A549 (cell line): ENCODE data around the gene MSI2. TPM values are rescaled to one million over a fixed set of nuclear protein-coding genes. Genes with fewer than 3 reads are reported as not detected.

Experiments
- ATAC-seq, 2 experiments: fragments of 200-7000 bp in 1 of 2; fragments of >200 bp in 1 of 2; cut with Nextera tagmentation in 1 of 2; cut with Tn5 transposase in 1 of 2; 3 replicates each; pipeline versions ENCODE4 v1.8.0 to v1.9.1; 2018 to 2020; ENCODE audit warnings: mild to moderate bottlenecking in 1 of 2, moderate library complexity in 1 of 2
- CTCF ChIA-PET: fragments of 300-600 bp; sonication (Branson Sonifier 250); formaldehyde crosslinking; extraction: SDS; loops from one replicate; lab custom pipeline; 2021; ENCODE audit warnings: antibody characterized with exemption, inconsistent platforms; lab: Yijun Ruan, JAX
- POLR2A ChIA-PET: fragments of 350-600 bp; formaldehyde crosslinking; extraction: SDS; loops from one replicate; lab custom pipeline; 2021; ENCODE audit warnings: antibody characterized with exemption, inconsistent platforms; lab: Yijun Ruan, JAX
- DNase-seq, 2 experiments: peaks; one replicate each; pipeline versions ENCODE4 v3.0.0 to v3.0.0-alpha.2; 2011 to 2016; ENCODE audit warnings: low read depth in 1 of 2, low spot score in 1 of 2
- FAIRE-seq: peaks from 2 replicates; lab custom pipeline; 2011; peaks lifted over from hg19 to GRCh38; lab: Jason Lieb, UNC
- H3K27ac ChIP-seq, 2 experiments: fragments of >200 bp; sonication (Bioruptor Twin); formaldehyde crosslinking; 3 replicates each; pipeline ENCODE4 v1.5.1; 2016 to 2017
- H3K4me1 ChIP-seq: fragments of >200 bp; sonication (Bioruptor Twin); formaldehyde crosslinking; 3 replicates; pipeline ENCODE4 v1.6.1; 2016
- H3K4me2 ChIP-seq: fragments of >200 bp; sonication (Bioruptor Twin); formaldehyde crosslinking; 3 replicates; pipeline ENCODE4 v1.6.1; 2016
- H3K4me3 ChIP-seq: fragments of >200 bp; sonication (Bioruptor Twin); formaldehyde crosslinking; 3 replicates; pipeline ENCODE4 v1.5.1; 2016
- H3K9me3 ChIP-seq: fragments of >200 bp; sonication (Bioruptor Twin); formaldehyde crosslinking; 3 replicates; pipeline ENCODE4 v1.6.1; 2016
- BHLHE40 ChIP-seq: IDR thresholded peaks from 2 replicates; pipeline ENCODE4 v1.6.1; 2012; ENCODE audit warnings: low read depth, low read length, inconsistent platforms
- CBX8 ChIP-seq: fragments of 200-600 bp; sonication (generic); IDR thresholded peaks from 2 replicates; pipeline ENCODE4 v1.6.1; 2016
- CHD2 ChIP-seq: fragments of 150-350 bp; IDR thresholded peaks from 2 replicates; pipeline ENCODE4 v1.6.1; 2014; ENCODE audit warnings: low read length; ENCODE audit not compliant: partially characterized antibody
- CHD4 ChIP-seq: fragments of 200-600 bp; sonication (generic); IDR thresholded peaks from 2 replicates; pipeline ENCODE4 v1.6.1; 2016; ENCODE audit warnings: antibody characterized with exemption, mild to moderate bottlenecking, borderline replicate concordance
- EHMT2 ChIP-seq: fragments of 200-600 bp; sonication (generic); IDR thresholded peaks from 2 replicates; pipeline ENCODE4 v1.6.1; 2016; ENCODE audit warnings: antibody characterized with exemption, low read depth, mild to moderate bottlenecking, moderate library complexity
- ESRRA ChIP-seq: fragments of 150-350 bp; IDR thresholded peaks from 2 replicates; pipeline ENCODE4 v1.6.1; 2014; ENCODE audit warnings: mild to moderate bottlenecking, low read length, borderline replicate concordance
- FOSB ChIP-seq: fragments of 250-450 bp; sonication (Bioruptor Pico); IDR thresholded peaks from 2 replicates; pipeline ENCODE4 v1.5.0; 2020; ENCODE audit warnings: mild to moderate bottlenecking, moderate library complexity
- HDAC2 ChIP-seq: fragments of 200-600 bp; sonication (generic); IDR thresholded peaks from 2 replicates; pipeline ENCODE4 v1.6.1; 2016
- HOXB13 ChIP-seq: fragments of 250-450 bp; sonication (Bioruptor Pico); IDR thresholded peaks from 2 replicates; pipeline ENCODE4 v1.5.0; 2020; ENCODE audit warnings: low read depth, mild to moderate bottlenecking, moderate library complexity
- HOXB5 ChIP-seq: fragments of 250-450 bp; sonication (Bioruptor Pico); IDR thresholded peaks from 2 replicates; pipeline ENCODE4 v1.5.0; 2020; ENCODE audit warnings: mild to moderate bottlenecking, moderate library complexity
- JUN ChIP-seq, 2 experiments: fragments of >200 bp; sonication (Bioruptor Twin); formaldehyde crosslinking; IDR thresholded peaks; 2 replicates in 1 of 2; 3 replicates in 1 of 2; pipeline ENCODE4 v1.6.1; 2016 to 2017
- MAFK ChIP-seq: fragments of 450-650 bp; IDR thresholded peaks from 2 replicates; pipeline ENCODE4 v1.6.1; 2014; ENCODE audit not compliant: partially characterized antibody
- MYC ChIP-seq: IDR thresholded peaks from 2 replicates; pipeline ENCODE4 v1.6.1; 2012; ENCODE audit warnings: mild to moderate bottlenecking, inconsistent platforms, low read length, improper control_type of control experiment, borderline replicate concordance
- NFE2L2 ChIP-seq: fragments of 150-350 bp; conservative IDR thresholded peaks from 2 replicates; pipeline ENCODE4 v1.6.1; 2014; ENCODE audit warnings: low read length
- NPAS2 ChIP-seq: fragments of 250-450 bp; sonication (Bioruptor Pico); IDR thresholded peaks from 2 replicates; pipeline ENCODE4 v1.8.0; 2022; ENCODE audit warnings: mild to moderate bottlenecking, moderate library complexity, borderline replicate concordance
- PBX3 ChIP-seq: IDR thresholded peaks from 2 replicates; pipeline ENCODE4 v1.6.1; 2012
- RAD21 ChIP-seq, 2 experiments: fragments of >200 bp in 1 of 2; sonication (Bioruptor Twin) in 1 of 2; formaldehyde crosslinking in 1 of 2; IDR thresholded peaks in 1 of 2; conservative IDR thresholded peaks in 1 of 2; 2 replicates in 1 of 2; 3 replicates in 1 of 2; pipeline ENCODE4 v1.6.1; 2012 to 2018; ENCODE audit warnings: inconsistent platforms in 1 of 2
- RNF2 ChIP-seq: fragments of 200-600 bp; sonication (generic); IDR thresholded peaks from 2 replicates; pipeline ENCODE4 v1.6.1; 2016; ENCODE audit warnings: low read depth, mild to moderate bottlenecking, antibody characterized with exemption, moderate library complexity, borderline replicate concordance
- SMC3 ChIP-seq: fragments of >200 bp; sonication (Bioruptor Twin); formaldehyde crosslinking; IDR thresholded peaks from 3 replicates; pipeline ENCODE4 v1.6.1; 2018; ENCODE audit warnings: inconsistent platforms
- SREBF2 ChIP-seq: fragments of 450-650 bp; IDR thresholded peaks from 2 replicates; pipeline ENCODE4 v1.6.1; 2014; ENCODE audit warnings: mild to moderate bottlenecking, moderate library complexity
- ZNF302 ChIP-seq: fragments of 250-450 bp; sonication (Bioruptor Pico); IDR thresholded peaks from 2 replicates; pipeline ENCODE4 v1.9.0; 2021; ENCODE audit warnings: inconsistent platforms, mild to moderate bottlenecking, moderate library complexity
- WGBS: methylation state at CpG from one replicate; pipeline ENCODE4 v1.1.6; 2017; ENCODE audit errors: missing lambda C conversion rate; 5-methylcytosine and 5-hydroxymethylcytosine counted together
- polyA plus RNA-seq, 4 experiments: library from polyadenylated mRNA; depleted of rRNA in 3 of 4; stranded (reverse); fragments of >200 nt; fragmentation: RNase III in 1 of 4; extraction: RNeasy Plus Mini Kit Qiagen cat#74134 plus additional on column Dnase treatment in 1 of 4; gene quantifications; 2 replicates in 3 of 4; 3 replicates in 1 of 4; pipeline ENCODE4 v1.2.3, GENCODE V29; 2011 to 2017
- TF ChIP-seq, protein P1 (sequence below): fragments of >200 bp; sonication (Bioruptor Twin); formaldehyde crosslinking; IDR thresholded peaks from 3 replicates; pipeline ENCODE4 v1.5.1; 2016
- TF ChIP-seq, protein P2 (sequence below): IDR thresholded peaks from 2 replicates; pipeline ENCODE4 v1.6.1; 2012
- TF ChIP-seq, protein P3 (sequence below): fragments of 450-650 bp; IDR thresholded peaks from 2 replicates; pipeline ENCODE4 v1.6.1; 2014; ENCODE audit warnings: antibody characterized with exemption

The MSI2 gene
- polyA plus RNA-seq, 2 of the 4 experiments (the other 2 are of a cell fraction): 43.6 to 44.4 TPM

- ChIA-PET POLR2A (no interaction called here), CTCF (interaction anchor here (0.6 to 2.9 kb wide), 3 partner anchors 19 to 485 kb away, joined by 3 to 12 read pairs (median 4); no protein-coding TSS in a partner anchor)
- Histone ChIP-seq H3K4me3 (no peak overlapping the region), H3K4me2 (no peak overlapping the region), H3K27ac (no peak overlapping the region), H3K9me3 (no peaks in the 10 kb centered on the region), H3K4me1 (peaks cover 25% of the 10 kb centered on the region; the same call in 2 of the 3 replicates)
- no peak for ATAC-seq
- no peak for FAIRE-seq
- no peak for DNase-seq
- WGBS: 100% methylated on average over 1 of the region's 1 CpG
- TF ChIP-seq MAFK: no peak
- TF ChIP-seq CHD4: no peak
- no peak for TF ChIP-seq JUN (IDR thresholded peaks at IDR 0.05)
- TF ChIP-seq, protein P1, sequence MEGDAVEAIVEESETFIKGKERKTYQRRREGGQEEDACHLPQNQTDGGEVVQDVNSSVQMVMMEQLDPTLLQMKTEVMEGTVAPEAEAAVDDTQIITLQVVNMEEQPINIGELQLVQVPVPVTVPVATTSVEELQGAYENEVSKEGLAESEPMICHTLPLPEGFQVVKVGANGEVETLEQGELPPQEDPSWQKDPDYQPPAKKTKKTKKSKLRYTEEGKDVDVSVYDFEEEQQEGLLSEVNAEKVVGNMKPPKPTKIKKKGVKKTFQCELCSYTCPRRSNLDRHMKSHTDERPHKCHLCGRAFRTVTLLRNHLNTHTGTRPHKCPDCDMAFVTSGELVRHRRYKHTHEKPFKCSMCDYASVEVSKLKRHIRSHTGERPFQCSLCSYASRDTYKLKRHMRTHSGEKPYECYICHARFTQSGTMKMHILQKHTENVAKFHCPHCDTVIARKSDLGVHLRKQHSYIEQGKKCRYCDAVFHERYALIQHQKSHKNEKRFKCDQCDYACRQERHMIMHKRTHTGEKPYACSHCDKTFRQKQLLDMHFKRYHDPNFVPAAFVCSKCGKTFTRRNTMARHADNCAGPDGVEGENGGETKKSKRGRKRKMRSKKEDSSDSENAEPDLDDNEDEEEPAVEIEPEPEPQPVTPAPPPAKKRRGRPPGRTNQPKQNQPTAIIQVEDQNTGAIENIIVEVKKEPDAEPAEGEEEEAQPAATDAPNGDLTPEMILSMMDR: no peak
- TF ChIP-seq FOSB (CRISPR knock-in tag): no peak
- TF ChIP-seq, protein P2, sequence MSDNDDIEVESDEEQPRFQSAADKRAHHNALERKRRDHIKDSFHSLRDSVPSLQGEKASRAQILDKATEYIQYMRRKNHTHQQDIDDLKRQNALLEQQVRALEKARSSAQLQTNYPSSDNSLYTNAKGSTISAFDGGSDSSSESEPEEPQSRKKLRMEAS: no peak
- no peak for TF ChIP-seq ESRRA
- TF ChIP-seq HOXB13 (CRISPR knock-in tag): no peak
- no peak for TF ChIP-seq CHD2
- TF ChIP-seq NPAS2 (CRISPR knock-in tag): no peak
- TF ChIP-seq RNF2: no peak
- no peak for TF ChIP-seq BHLHE40
- TF ChIP-seq RAD21 (conservative IDR thresholded peaks at IDR 0.05 in 1 of 2, IDR thresholded peaks at IDR 0.05 in 1 of 2): no peak
- no peak for TF ChIP-seq SREBF2
These were observed 6.2 kb downstream of the MSI2 start for GRCh38 chr17:57262557-57262956.

- H3K4me2 ChIP-seq: no peak overlapping the region
- ChIA-PET CTCF (interaction anchor here (2.9 kb wide), 1 partner anchor 21 kb away, joined by 12 read pairs; no protein-coding TSS in a partner anchor), POLR2A (no interaction called here)
- H3K4me1 ChIP-seq: peaks cover 13% of the 10 kb centered on the region; the same call in 2 of the 3 replicates
- no peak for ATAC-seq
- FAIRE-seq: no peak
- TF ChIP-seq CHD2 (no peak), CBX8 (no peak), BHLHE40 (no peak), EHMT2 (no peak), HDAC2 (no peak), FOSB (CRISPR knock-in tag) (no peak), MYC (no peak), PBX3 (no peak), NFE2L2 (no peak), ZNF302 (CRISPR knock-in tag) (no peak), HOXB5 (CRISPR knock-in tag) (no peak), SMC3 (no peak)
- TF ChIP-seq, protein P3, sequence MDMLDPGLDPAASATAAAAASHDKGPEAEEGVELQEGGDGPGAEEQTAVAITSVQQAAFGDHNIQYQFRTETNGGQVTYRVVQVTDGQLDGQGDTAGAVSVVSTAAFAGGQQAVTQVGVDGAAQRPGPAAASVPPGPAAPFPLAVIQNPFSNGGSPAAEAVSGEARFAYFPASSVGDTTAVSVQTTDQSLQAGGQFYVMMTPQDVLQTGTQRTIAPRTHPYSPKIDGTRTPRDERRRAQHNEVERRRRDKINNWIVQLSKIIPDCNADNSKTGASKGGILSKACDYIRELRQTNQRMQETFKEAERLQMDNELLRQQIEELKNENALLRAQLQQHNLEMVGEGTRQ: no peak
- no peak for DNase-seq
- H3K27ac ChIP-seq: no peak overlapping the region
- no peaks in the 10 kb centered on the region for H3K9me3 ChIP-seq
- WGBS: 94% methylated on average over 5 of the region's 5 CpGs
- no peak overlapping the region for H3K4me3 ChIP-seq
These were observed 7.9 kb downstream of the MSI2 start for GRCh38 chr17:57264250-57264649.
